SK-N-MC (cell line): Measurements from ENCODE around the gene AMER3.

Experiments
- FOXP2 ChIP-seq: optimal IDR thresholded peaks from 2 replicates; pipeline ENCODE3; 2011; ENCODE audit warnings: mild to moderate bottlenecking, moderate library complexity; ENCODE audit not compliant: insufficient read depth; ENCODE audit errors: extremely low read length, control extremely low read depth
- POLR2AphosphoS5 ChIP-seq: IDR thresholded peaks from 2 replicates; pipeline ENCODE4 v1.6.1; 2012; ENCODE audit warnings: mild to moderate bottlenecking, low read depth, low read length, borderline replicate concordance

- no peak for TF ChIP-seq POLR2AphosphoS5
- no peak for TF ChIP-seq FOXP2
Measured at GRCh38 chr2:130766711-130767407, 11.5 kb downstream of the AMER3 start.
